Suprapubic skin (tissue), 4 donors: ENCODE data around the gene ZFYVE28.

Experiments
- POLR2A ChIP-seq, 2 donors: fragments of 450-650 bp; IDR thresholded peaks; one replicate each; pipeline ENCODE4 v1.6.1; 2017; ENCODE audit warnings: antibody characterized with exemption in 2 of 2, mild to moderate bottlenecking in 2 of 2, moderate library complexity in 2 of 2
- POLR2AphosphoS5 ChIP-seq, 3 donors: sonication (generic); formaldehyde crosslinking; IDR thresholded peaks; one replicate each; pipeline ENCODE4 v1.6.1; 2017; ENCODE audit warnings: antibody characterized with exemption in 3 of 3
- TF ChIP-seq, protein P1 (sequence below), 2 donors: fragments of 200-600 bp in 1 of 2; fragments of 450-650 bp in 1 of 2; sonication (generic) in 1 of 2; IDR thresholded peaks; one replicate each; pipeline ENCODE4 v1.5.1; 2016 to 2019; ENCODE audit warnings: antibody characterized with exemption in 2 of 2, mild to moderate bottlenecking in 1 of 2, moderate library complexity in 1 of 2

DNA sequence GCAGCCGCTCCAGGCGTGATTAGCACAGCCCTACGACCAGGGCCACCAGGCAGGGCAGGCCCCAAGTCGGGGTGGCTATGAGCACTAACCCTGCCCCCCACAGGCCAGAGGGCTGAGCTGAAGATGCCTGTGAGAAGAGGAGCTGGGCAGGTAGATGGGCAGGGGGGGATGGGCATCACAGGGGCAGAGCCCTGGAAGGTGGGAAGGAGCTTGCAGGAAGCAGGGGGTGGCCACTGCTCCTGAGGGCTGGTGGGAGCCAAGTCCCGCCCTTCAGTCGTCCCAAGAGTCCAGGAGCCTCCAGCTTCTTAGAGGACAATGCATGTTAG, 149.3 kb downstream of the ZFYVE28 start:
- TF ChIP-seq, protein P1, sequence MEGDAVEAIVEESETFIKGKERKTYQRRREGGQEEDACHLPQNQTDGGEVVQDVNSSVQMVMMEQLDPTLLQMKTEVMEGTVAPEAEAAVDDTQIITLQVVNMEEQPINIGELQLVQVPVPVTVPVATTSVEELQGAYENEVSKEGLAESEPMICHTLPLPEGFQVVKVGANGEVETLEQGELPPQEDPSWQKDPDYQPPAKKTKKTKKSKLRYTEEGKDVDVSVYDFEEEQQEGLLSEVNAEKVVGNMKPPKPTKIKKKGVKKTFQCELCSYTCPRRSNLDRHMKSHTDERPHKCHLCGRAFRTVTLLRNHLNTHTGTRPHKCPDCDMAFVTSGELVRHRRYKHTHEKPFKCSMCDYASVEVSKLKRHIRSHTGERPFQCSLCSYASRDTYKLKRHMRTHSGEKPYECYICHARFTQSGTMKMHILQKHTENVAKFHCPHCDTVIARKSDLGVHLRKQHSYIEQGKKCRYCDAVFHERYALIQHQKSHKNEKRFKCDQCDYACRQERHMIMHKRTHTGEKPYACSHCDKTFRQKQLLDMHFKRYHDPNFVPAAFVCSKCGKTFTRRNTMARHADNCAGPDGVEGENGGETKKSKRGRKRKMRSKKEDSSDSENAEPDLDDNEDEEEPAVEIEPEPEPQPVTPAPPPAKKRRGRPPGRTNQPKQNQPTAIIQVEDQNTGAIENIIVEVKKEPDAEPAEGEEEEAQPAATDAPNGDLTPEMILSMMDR (IDR thresholded peaks at IDR 0.05) = no peak
- no peak for TF ChIP-seq POLR2AphosphoS5 (IDR thresholded peaks at IDR 0.05)
- no peak for TF ChIP-seq POLR2A (IDR thresholded peaks at IDR 0.05)
